Activated CD8-positive, alpha-beta T cell treated with anti-CD3 and anti-CD28 coated beads for 36 hours (primary cell): Measurements from ENCODE around the gene TROAP. TPM values are rescaled to one million over a fixed set of nuclear protein-coding genes. Genes with fewer than 3 reads are reported as not detected.
A peak's percentile ranks its signal among the peaks of the same experiment; 100 is the strongest.
"Not testable (repeated sequence)": the region's sequence is repeated elsewhere in the genome, so short reads cannot be mapped to it uniquely, and the experiment has no call there.

Source experiments
- ATAC-seq: fragments of 200-7000 bp; cut with Tn5 transposase; one replicate; pipeline ENCODE4 v1.10.0; 2021; ENCODE audit warnings: mild to moderate bottlenecking, moderate library complexity
- CTCF ChIA-PET: fragments of 350-600 bp; sonication (Branson Sonifier 250); formaldehyde crosslinking; loops from one replicate; lab custom pipeline; 2021; ENCODE audit warnings: antibody characterized with exemption; lab: Charles Lee
- POLR2A ChIA-PET: fragments of 350-600 bp; sonication (Branson Sonifier 250); formaldehyde crosslinking; loops from one replicate; lab custom pipeline; 2021; ENCODE audit warnings: antibody characterized with exemption; lab: Charles Lee
- DNase-seq: peaks from one replicate; pipeline ENCODE4 v3.0.0-alpha.2; 2020
- H3K27ac Mint-ChIP-seq: one replicate; pipeline ENCODE4 v1.8.0; 2021; ENCODE audit warnings: mild to moderate bottlenecking, mixed read lengths
- H3K27me3 Mint-ChIP-seq: one replicate; pipeline ENCODE4 v1.8.0; 2021; ENCODE audit warnings: mixed read lengths
- H3K36me3 Mint-ChIP-seq: one replicate; pipeline ENCODE4 v1.8.0; 2021; ENCODE audit warnings: low read depth, mixed read lengths
- H3K4me1 Mint-ChIP-seq: one replicate; pipeline ENCODE4 v1.8.0; 2021; ENCODE audit warnings: low read depth, mixed read lengths
- H3K4me3 Mint-ChIP-seq: one replicate; pipeline ENCODE4 v1.8.0; 2021; ENCODE audit warnings: mild to moderate bottlenecking, moderate library complexity, mixed read lengths
- H3K9me3 Mint-ChIP-seq: one replicate; pipeline ENCODE4 v1.8.0; 2021; ENCODE audit warnings: mixed read lengths
- intact Hi-C: fragments of 100-400 bp; cut with micrococcal nuclease; formaldehyde crosslinking; loops from one replicate; pipeline ENCODE4 v1.10.0; 2022
- total RNA-seq, 2 experiments: library from RNA; stranded (reverse); gene quantifications; one replicate each; pipeline ENCODE4 v1.2.3, GENCODE V29; 2021
- TF ChIP-seq, protein P1 (sequence below): fragments of 200-600 bp; IDR thresholded peaks from one replicate; pipeline ENCODE4 v1.8.0; 2022; ENCODE audit warnings: antibody characterized with exemption, mild to moderate bottlenecking

The TROAP gene
- total RNA-seq, 2 experiments from 2014 or later, result 46.6 to 52.6 TPM

DNA sequence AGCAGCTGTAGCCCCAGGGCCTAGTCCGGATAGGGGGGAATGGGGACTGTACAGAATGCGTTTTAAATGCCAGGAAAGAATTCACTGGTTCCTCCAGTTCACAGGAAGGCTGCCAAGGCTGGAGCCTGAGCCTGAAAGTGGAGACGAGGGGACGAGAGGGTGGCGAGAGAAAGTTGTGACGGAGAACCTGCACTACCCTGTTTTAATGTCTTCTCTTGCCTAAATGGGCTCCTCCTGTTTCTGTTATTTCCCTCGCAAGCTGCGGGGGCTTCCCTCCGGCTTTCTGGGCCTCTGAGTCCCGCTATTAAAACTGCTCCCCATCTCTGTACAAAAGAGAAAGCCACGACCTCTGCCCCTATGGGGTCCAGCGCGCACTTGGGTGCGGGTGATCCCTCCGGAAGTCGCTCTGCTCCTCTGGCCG is 9.4 kb downstream of the TROAP start:
- H3K4me3 Mint-ChIP-seq, result no peak overlapping the region
- intact Hi-C loops, result no loop called here
- no peaks in the 10 kb centered on the region for H3K9me3 Mint-ChIP-seq
- H3K4me1 Mint-ChIP-seq, result peaks cover 9% of the 10 kb centered on the region
- no peak overlapping the region for H3K27ac Mint-ChIP-seq
- CTCF ChIA-PET, result interaction anchor here (0.6 to 4.1 kb wide), 14 partner anchors 10 to 377 kb away, joined by 3 to 52 read pairs (median 9); partner anchors contain the start of genes DNAJC22, PRPH and TROAP
- DNase-seq (no peak), ATAC-seq (no peak)
- peaks cover 45% of the 10 kb centered on the region for H3K27me3 Mint-ChIP-seq
- TF ChIP-seq, protein P1, sequence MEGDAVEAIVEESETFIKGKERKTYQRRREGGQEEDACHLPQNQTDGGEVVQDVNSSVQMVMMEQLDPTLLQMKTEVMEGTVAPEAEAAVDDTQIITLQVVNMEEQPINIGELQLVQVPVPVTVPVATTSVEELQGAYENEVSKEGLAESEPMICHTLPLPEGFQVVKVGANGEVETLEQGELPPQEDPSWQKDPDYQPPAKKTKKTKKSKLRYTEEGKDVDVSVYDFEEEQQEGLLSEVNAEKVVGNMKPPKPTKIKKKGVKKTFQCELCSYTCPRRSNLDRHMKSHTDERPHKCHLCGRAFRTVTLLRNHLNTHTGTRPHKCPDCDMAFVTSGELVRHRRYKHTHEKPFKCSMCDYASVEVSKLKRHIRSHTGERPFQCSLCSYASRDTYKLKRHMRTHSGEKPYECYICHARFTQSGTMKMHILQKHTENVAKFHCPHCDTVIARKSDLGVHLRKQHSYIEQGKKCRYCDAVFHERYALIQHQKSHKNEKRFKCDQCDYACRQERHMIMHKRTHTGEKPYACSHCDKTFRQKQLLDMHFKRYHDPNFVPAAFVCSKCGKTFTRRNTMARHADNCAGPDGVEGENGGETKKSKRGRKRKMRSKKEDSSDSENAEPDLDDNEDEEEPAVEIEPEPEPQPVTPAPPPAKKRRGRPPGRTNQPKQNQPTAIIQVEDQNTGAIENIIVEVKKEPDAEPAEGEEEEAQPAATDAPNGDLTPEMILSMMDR, result no peak
- POLR2A ChIA-PET, result interaction anchor here (1.2 to 3.3 kb wide), 5 partner anchors 9 to 67 kb away, joined by 3 to 17 read pairs (median 5); partner anchors contain the start of genes PRPH, TROAP and TUBA1C
- peaks cover 20% of the 10 kb centered on the region for H3K36me3 Mint-ChIP-seq

DNA sequence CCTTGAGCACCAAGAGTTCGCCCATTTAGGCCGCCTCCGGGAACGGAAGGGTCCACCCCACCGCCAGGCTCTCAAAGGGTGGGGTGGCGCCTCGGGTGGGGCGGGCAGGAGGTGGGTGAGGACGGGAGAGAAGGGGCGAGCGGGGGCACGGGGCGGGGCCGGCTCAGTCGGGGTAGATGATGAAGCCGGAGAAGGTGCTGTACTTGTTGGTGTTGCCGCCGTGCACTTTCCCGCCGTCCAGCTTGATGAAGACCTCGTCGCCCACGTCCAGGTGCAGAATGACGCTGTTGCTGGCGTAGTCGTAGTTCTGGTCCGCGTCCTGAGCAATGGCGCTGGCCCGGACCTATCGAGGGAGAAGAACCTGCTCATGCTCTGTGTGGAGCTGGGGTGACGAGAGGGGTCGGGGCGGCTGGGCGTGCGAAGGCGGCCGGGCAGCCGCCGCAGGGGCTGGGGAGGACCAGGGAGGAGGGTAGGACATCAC is 9.9 kb downstream of the TROAP start:
- Mint-ChIP-seq H3K27me3 (peaks cover 49% of the 10 kb centered on the region), H3K27ac (no peak overlapping the region), H3K9me3 (no peaks in the 10 kb centered on the region), H3K4me1 (peaks cover 14% of the 10 kb centered on the region), H3K36me3 (peaks cover 16% of the 10 kb centered on the region), H3K4me3 (no peak overlapping the region)
- DNase-seq (peak; percentile 30), ATAC-seq (no peak)
- intact Hi-C loops, result no loop called here
- TF ChIP-seq, protein P1, result no peak
- CTCF ChIA-PET, result interaction anchor here (0.8 to 4.1 kb wide), 10 partner anchors 9 to 46 kb away, joined by 3 to 52 read pairs (median 12); partner anchors contain the start of genes DNAJC22, PRPH and TROAP
- POLR2A ChIA-PET, result interaction anchor here (1.6 to 3.3 kb wide), 3 partner anchors 10 to 40 kb away, joined by 4 to 17 read pairs (median 11); partner anchors contain the start of gene TROAP

DNA sequence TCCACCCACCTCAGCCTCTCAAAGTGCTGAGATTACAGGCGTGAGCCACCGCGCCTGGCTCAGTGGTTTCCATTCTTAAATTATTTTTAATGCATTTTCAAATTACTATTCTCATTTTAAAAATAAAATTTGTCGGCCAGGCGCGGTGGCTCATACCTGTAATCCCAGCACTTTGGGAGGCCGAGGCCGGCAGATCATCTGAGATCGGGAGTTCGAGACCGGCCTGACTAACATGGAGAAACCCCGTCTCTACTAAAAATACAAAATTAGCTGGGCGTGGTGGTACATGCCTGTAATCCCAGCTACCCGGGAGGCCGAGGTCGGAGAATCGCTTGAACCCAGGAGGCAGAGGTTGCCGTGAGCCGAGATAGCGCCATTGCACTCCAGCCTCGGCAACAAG is 10.7 kb downstream of the TROAP start:
- DNase-seq, intact Hi-C loops, H3K27ac Mint-ChIP-seq, POLR2A ChIA-PET, H3K9me3 Mint-ChIP-seq, H3K4me3 Mint-ChIP-seq, ATAC-seq: not testable (repeated sequence)
- Mint-ChIP-seq H3K36me3 (peaks cover 14% of the 10 kb centered on the region), H3K27me3 (peaks cover 57% of the 10 kb centered on the region), H3K4me1 (peaks cover 15% of the 10 kb centered on the region)
- CTCF ChIA-PET, result interaction anchor here (1.3 to 4.1 kb wide), 5 partner anchors 9 to 45 kb away, joined by 4 to 52 read pairs (median 16); partner anchors contain the start of gene DNAJC22

DNA sequence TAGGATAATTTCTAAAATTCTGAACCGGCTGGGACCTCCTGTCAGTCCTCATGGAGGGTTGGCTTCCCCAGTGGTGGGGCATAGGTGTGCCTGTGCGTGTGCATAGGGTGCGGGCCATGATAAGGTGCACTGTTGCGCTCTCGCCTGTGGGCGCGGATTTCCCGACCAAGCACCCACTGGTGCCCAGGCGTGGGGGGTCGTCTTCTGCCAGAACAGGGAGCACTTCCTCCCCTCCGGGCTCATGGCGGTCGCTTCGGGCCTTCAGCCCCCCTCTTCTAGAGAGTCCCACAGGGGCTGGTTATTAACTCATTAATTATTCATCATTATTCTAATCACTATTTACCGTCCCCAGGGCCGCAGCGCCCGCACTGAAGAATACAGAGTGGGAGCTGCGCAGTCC is 11.2 kb downstream of the TROAP start:
- CTCF ChIA-PET, result interaction anchor here (0.7 to 5.8 kb wide), 7 partner anchors 8 to 481 kb away, joined by 3 to 52 read pairs (median 16); partner anchors contain the start of gene DNAJC22
- Mint-ChIP-seq H3K36me3 (peaks cover 10% of the 10 kb centered on the region), H3K4me3 (no peak overlapping the region), H3K27ac (no peak overlapping the region), H3K27me3 (peaks cover 60% of the 10 kb centered on the region), H3K4me1 (peaks cover 15% of the 10 kb centered on the region), H3K9me3 (no peaks in the 10 kb centered on the region)
- POLR2A ChIA-PET, result interaction anchor here (0.7 to 1.0 kb wide), 2 partner anchors 11 to 32 kb away, joined by 3 read pairs; partner anchors contain the start of gene TROAP
- TF ChIP-seq, protein P1, result no peak
- intact Hi-C loops, result no loop called here
- ATAC-seq (no peak), DNase-seq (no peak)

DNA sequence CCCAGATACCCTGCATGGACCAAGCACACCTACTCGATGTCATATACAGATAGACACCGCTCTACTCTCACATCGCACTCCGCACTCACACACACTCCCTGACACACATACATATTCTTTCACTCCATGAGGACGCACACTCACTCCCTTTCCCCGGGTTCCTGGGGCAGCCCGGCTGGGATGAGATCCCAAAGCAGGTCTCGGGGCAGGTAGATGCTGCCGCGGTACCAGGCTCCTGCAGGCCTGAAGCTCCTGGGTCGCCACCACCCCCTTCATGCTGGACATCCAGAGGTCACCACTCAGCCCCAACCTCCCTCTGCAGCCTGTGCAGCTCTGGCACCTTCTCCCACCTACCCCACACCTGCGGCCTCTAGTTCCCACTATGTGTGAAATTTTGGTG is 11.6 kb downstream of the TROAP start:
- H3K36me3 Mint-ChIP-seq, result peaks cover 10% of the 10 kb centered on the region
- ATAC-seq, result no peak
- intact Hi-C loops, result no loop called here
- CTCF ChIA-PET, result interaction anchor here (0.7 to 5.8 kb wide), 6 partner anchors 11 to 482 kb away, joined by 3 to 40 read pairs (median 14); partner anchors contain the start of genes DNAJC22 and PRPH
- peaks cover 15% of the 10 kb centered on the region for H3K4me1 Mint-ChIP-seq
- H3K27ac Mint-ChIP-seq, result no peak overlapping the region
- TF ChIP-seq, protein P1, result no peak
- POLR2A ChIA-PET, result interaction anchor here (0.7 to 1.0 kb wide), 2 partner anchors 11 to 32 kb away, joined by 3 read pairs; partner anchors contain the start of gene TROAP
- H3K9me3 Mint-ChIP-seq, result no peaks in the 10 kb centered on the region
- DNase-seq, result no peak
- H3K27me3 Mint-ChIP-seq, result peaks cover 62% of the 10 kb centered on the region
- no peak overlapping the region for H3K4me3 Mint-ChIP-seq
